Ramos (cell line): Measurements from ENCODE around the gene MBIP.
"Not testable (repeated sequence)": the region's sequence is repeated elsewhere in the genome, so short reads cannot be mapped to it uniquely, and the experiment has no call there.

ENCODE experiments used
- in situ Hi-C: fragments of 300-500 bp; cut with MboI; formaldehyde crosslinking; loops from one replicate; pipeline ENCODE4 v1.14.3; 2022; ENCODE audit warnings: low sequenced_read_pairs; ENCODE audit not compliant: unreplicated experiment

MBIP gene, protein sequence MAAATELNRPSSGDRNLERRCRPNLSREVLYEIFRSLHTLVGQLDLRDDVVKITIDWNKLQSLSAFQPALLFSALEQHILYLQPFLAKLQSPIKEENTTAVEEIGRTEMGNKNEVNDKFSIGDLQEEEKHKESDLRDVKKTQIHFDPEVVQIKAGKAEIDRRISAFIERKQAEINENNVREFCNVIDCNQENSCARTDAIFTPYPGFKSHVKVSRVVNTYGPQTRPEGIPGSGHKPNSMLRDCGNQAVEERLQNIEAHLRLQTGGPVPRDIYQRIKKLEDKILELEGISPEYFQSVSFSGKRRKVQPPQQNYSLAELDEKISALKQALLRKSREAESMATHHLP

DNA sequence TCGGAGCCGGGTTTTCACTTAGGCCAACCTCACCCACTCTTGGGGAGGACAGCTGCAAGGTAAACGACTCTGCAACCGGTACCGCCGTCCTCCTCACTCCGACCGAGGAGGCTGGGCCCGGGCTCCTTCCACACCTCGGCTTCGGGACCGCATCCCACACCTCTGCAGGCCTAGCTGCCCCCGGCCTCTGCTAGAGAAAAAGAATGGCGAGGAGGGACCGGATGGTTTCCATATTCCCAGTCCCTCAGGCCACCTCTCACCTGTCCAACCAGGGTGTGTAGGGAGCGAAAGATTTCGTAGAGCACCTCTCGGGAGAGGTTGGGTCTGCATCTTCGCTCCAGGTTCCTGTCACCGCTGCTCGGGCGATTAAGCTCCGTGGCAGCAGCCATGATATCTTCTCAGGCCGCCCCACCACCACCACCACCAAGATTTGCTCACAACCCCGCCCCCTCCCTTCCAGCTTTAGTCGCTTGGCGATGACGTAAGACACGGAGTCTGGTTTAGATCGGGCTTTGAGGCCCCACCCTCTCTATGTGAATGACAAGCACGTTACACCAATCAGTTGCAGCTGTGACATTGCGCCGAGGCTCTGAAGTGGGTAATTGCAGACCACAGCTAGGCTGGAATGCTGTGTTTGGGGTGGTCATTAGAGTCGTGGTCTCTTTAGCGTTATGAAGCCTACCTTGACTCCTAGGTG, at the start of gene MBIP:
Gene MBIP (minus strand): TSS at position 438 of the 697 bp plus-strand sequence. CDS start 49 bp downstream, at position 389.
- in situ Hi-C loops = no loop called here

DNA sequence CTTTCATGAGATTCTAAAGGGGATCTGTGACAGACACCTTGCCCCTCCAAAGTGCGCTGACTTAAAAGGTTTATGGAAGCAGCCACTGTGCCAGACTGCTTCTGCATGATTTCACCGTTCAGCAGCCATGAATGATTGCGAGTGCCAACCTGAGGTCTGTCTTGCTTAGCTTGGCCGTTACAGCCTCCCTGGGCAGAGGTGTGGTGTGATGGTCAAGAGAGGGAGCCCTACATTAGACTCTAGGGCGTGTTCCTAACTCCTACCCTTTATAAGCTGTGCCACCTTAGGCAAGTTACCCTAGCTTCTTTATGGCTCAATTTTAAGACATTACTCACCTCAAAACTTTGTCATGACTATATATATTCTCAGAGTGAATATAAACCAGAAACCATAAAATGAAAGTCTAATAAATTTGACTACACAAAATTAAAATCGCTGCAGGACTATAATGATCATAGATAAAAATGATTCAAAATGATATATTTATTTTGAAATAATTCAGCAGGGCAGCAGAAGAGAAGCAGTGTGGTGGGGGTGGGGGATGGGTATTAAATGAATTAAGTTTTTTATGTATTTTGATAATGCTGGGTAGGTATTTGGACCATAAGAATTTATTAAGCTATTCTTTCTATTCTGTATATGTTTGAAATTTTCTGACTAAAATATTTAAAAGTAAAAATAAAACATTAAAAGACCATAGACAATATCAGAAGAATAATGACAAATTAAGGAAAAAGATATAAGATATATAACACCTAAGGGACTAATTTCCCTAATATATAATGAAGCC, 47.7 kb upstream of the MBIP start:
- in situ Hi-C loops = no loop called here

DNA sequence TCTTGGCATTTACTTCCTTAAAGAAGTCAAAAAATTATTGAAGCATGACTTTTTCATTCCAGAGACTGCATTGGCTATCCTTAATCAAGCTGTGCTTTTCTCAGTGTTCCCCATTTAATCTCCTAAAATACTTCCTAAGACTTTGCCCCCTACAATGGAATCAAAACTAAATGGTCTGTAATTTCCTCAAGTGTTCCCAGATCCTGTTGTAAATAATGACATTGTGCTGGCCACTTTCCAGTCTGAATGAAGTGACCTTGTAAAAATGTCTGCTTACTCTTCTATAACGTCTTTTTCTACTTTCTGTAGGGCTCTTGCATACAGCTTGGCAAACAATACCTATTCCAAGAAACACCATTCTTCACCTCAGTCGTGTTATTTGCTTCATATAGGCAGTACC, 45.3 kb upstream of the MBIP start:
- in situ Hi-C loops = no loop called here

DNA sequence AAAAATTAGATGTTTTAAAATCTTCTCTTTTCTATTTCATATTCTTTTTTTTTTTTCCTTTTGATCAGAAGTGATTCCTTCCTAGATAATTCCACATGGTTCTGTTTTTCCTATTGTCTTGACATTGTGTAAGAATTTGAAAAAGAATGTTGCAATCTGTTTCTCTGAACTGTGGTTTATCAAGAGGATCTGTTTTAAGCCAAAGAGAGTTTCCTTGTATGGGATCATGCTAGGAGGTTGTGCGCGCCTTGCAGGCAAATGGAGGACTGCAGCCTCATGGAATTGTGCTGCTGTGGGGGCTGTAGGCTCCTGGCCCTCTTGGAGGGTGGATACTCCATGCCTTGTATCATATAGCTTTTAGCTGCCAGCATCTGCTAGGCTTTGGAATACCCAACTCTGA, 43.3 kb upstream of the MBIP start:
- in situ Hi-C loops = no loop called here

DNA sequence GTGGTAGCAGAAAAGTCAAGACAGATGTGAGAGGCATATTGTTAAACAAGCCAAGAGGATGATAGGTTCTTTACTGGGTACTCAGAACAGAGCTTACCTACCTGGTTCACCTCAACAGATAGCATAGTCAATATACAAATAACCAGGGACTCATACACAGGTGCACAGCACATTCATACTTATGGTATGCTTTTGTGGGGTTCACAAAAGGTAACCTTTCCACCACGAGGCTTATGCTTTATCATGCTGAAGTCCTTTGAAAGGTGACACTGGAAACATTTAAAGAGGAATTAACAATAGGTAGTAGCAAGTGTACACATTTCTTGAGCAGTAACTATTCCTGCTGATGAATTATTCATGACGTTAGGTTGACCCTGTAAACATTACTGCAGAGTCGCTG, 42.2 kb upstream of the MBIP start:
- in situ Hi-C loops = no loop called here

DNA sequence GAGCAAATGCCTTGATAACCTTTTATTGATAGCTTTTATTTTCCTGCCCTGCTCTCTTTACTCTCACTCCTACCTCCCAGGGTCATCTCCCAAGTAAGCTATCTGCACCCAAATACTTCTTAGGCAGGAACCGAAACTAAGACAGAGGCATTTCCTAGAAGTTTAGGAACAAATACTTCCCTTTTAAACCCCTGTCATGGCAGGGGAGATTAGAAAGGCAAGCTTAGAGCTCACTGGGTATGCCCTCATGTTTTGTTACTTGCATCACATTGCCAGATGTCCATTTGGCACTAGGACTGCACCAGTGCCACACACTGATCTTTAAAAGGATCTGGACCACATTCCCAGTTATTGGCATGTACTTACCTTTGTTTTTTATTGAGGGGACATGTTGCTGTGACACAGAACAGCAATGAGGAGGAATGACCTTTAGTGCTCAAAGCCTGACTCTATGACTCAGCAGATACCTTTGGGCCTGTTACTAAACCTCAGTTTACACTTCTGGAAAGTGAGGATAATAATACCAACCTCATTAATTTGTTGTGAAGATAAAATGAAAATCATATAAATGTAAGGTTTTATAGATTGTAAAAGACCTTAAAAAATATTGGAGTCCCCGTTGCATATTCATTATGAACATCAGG, 40.9 kb upstream of the MBIP start:
- in situ Hi-C loops = no loop called here

DNA sequence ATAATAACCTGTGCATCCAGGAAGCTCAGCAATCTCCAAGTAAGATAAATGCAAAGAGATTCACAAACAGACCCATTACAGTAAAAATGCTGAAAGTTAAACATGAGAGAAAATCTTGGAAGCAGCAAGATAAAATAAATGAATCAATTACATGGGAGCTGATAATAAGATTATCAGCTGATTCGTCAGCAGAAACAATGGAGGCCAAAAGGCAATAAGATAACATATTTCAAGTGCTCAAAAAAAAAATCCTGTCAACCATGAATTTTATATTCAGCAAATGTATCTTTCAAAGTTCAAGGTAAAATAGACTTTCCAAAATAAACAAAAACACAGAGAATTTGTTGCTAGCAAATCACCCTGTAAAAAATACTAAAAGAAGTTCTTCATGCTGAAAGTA, 36.4 kb upstream of the MBIP start:
- in situ Hi-C loops = no loop called here

DNA sequence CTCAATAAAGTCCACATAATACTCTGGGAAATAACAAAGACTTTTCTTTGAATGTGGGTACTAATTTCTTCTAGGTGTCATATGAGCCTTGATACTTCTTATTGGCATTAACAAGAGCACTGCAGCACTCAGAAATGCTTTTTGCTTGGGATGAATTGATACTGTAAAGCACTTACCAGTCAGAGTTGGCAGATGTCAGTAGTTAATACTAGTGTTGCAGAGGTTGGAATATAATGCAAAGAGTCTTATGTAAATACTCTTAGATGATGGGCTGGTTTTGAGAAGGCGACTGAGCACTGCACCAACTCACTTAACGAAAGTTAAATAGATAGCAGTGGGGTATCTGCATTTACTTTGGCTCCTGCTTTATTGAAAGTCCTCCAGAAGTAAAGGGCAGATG, 25.6 kb upstream of the MBIP start:
- in situ Hi-C loops = no loop called here

DNA sequence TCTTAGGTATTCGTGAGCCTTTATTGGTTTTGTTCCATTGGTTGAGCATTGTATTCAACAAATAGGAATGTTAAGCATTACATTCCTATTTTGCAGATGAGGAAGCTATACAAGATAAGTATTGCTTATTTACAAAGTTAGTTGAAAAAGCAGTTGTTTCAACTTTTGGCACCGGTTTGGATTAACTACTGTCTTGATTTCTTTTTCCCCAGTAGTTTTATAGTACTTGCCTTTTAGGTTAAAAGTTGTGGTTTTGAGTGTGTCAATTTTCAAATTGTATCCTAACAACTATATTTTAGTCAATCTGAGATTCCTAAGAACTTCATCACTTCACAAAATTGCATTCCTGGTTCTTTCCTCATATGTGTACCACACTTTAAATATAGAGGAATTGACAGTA, 23.8 kb upstream of the MBIP start:
- in situ Hi-C loops = no loop called here

DNA sequence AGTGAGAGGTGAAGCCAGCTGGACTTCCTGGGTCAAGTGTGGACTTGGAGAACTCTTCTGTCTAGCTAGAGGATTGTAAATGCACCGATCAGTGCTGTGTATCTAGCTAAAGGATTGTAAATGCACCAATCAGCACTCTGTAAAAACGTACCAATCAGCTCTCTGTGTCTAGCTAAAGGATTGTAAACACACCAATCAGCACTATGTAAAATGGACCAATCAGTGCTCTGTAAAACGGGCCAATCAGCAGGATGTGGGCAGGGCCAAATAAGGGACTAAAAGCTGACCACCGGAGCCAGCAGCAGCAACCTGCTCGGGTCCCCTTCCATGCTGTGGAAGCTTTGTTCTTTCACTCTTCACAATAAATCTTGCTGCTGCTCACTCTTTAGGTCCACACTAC, 21.4 kb upstream of the MBIP start:
- in situ Hi-C loops = not testable (repeated sequence)

DNA sequence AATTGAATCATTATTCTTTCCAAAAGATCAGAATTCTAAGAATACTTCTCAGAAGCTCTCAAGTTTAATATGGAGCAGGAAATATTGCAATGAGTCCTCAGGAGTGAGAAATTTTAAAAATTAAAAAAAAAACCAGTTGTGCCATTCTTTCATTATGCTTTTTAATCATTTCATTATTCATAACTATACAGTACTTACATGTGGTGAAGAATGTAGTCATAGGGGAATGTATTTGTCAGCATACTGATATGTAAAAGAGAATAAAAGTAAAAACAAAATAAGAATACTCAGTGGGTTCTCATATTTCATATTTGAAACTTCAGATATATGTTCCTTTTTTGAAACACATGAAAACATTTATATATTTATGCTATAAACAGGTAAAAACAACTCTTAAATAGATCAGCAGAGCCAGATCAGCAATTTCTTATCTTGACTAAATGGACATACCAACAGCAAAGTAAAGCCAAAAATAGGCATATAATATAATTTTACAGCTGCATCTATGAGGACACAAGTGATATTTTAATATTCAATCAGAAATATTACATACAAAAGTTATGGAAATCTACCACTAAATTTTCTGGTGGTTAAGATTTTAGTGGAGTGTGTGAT, 19.9 kb upstream of the MBIP start:
- in situ Hi-C loops = no loop called here

DNA sequence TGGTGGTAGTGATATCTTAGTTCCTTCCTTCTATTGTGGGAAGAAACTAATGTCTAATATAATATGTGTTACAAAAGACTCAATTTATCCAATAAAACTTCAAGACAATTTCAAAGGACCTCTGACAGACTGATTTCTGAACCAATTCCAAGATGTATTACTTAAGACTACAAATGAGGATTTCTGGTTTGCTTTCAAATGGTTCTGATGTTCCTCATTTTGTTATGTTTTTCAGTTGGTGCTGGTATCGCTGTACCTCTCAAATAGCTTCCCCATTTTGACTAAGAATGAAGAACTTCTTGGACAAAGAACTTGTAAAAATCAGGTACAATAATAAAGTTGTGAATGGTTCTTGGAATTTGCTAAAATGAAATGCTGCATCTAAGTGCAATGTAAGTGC, 19.4 kb upstream of the MBIP start:
- in situ Hi-C loops = no loop called here

DNA sequence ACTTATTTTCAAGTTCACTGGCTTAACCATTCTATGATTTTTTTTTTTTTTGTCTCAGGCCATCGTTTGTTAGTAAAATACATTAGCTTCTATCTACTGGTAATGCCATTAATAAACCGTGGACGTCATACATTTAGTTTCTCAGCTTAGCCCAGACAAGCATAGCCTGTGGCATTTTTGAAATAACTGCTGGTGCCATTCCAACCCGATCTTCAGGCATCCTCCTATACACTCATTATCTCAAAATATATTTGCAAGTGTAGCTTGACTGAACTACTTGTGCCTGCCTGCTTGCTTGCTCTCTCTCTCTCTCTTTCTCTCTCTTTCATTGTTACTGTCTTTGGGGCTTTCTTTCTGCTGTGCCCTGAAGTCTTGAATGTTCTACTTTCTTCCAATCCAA, 12.7 kb upstream of the MBIP start:
- in situ Hi-C loops = no loop called here

DNA sequence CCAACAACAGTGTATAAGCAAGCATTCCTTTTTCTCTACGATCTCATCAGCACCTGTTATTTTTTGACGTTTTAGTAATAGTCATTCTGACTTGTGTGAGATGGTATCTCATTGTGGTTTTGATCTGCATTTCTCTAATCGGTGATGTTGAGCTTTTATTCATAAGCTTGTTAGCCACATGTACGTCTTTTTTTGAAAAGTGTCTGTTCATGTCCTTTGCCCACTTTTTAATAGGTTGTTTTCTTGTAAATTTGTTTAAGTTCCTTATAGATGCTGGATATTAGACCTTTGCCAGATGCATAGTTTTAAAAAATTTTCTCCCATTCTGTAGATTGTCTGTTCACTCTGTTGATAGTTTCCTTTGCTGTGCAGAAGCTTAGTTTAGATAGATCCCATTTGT, 7.1 kb upstream of the MBIP start:
- in situ Hi-C loops = not testable (repeated sequence)

DNA sequence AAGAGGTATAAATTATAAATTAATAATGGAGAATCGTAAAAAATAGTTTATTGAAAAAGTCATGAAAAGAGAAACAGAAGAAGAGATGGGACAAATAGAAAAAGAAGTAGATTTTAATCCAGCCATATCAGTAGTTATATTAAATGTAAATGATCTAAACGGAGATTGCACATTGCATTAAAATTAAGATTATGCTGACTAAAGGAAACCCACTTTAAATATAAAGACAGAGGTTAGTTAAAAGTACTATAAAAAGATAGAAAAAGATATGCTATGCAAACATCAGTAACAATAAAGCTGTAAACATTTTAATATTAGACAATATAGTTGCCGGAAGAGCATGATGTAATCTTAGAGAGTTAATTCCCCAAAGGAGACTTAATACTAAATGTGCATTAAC, 5.4 kb upstream of the MBIP start:
- in situ Hi-C loops = no loop called here

DNA sequence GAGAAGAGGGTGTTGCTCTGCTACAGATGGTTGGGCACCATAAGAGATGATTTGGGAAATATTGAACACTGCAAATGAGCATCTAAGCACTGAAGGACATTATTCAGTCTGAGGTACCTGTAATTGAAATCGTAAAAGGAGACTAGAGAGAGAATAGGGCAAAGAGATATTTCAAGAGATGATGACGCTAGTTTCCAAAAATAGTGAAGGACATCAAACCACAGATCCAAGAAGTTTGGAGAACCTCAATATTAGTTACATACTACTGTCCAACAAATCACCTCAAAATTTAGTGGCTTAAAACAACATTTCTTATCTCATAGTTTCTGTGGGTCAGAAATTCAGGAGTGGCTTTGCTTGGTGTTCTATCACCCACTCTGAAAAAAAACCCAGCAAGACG, 4.5 kb upstream of the MBIP start:
- in situ Hi-C loops = no loop called here

DNA sequence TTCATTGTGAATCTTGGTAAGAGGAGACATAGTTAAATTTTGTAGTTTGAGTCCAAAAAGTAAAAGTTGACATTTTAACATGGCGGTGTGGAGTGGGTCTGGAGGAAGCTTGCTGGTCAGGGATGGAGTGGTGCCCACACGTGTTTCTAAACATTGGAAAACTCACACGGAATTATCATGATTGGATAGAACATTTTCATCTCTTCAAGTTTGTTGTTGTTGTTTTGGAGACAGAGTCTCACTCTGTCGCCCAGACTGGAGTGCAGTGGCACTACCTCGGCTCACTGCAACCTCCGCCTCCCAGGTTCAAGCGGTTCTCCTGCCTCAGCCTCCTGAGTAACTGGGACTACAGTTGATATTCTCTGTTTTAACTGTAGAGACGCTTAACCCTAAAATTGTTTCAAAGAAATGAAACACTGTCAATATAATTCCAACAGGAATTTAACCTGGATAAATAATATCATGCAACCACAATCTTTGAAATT, 502 bp upstream of the MBIP start:
- in situ Hi-C loops = no loop called here

DNA sequence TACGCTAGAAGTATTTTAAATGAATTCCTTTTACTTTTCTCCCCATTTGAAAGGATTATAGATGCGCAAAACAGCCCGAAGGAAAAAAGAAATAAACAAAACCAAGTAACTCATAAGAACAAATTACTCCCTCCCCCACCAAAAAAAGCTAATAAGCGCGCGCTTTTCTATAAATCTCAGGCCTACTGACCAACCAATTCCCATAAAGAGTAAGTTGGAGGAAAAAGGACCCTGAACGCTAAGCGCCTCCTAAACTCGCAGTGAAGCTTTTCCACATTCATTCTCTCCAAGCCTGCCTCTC, 588 bp downstream of the MBIP start:
- in situ Hi-C loops = no loop called here

DNA sequence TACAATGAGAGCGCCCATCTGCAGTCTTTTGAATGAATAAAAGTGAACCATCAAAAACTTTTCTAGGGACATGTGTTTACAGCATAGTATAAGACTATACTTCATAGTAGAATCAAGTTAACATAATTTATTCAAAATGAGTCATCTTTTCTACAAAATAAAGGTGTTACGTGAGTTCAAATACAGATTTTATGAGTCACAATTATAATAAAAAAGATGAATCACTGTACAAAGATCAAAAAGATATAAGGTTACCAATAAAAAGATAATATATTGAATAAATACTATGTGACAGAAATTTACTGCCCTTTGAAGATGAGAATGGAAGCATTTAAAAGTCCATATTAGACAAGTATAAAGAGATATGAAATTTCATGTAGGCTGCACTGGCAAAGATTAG, 2.8 kb downstream of the MBIP start:
- in situ Hi-C loops = no loop called here

DNA sequence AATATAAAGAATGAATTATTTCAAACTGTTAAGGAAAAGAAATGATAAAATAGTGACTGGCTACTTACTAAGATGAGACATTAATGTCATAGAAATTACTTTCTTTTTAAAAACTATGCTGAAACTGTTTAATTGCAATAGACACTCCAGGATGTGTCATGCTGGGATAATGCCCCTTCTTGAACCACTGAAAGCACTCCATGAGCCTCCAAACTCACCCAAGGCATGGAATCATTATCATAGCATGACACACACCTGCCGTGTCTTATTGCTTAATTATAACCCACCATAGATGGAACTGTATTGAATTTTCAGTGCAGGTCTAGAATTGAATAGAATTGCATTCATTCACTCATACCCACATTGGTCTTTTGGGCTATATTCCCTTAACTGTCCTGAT, 4.3 kb downstream of the MBIP start:
- in situ Hi-C loops = no loop called here
